ENCODE data around the gene SDHAF1. TPM values are rescaled to one million over a fixed set of nuclear protein-coding genes. Genes with fewer than 3 reads are reported as not detected.

The SDHAF1 gene
- total and polyA plus RNA-seq, 2 of the 8 experiments (the other 6 are each of a cell fraction or from before 2014, with no cell fraction given) = 16.0 to 21.3 TPM

GRCh38 chr19:36006955-36007354 is 12.0 kb downstream of the SDHAF1 start:
- Histone ChIP-seq H4K8ac (ENCODE audit: extremely low read depth, insufficient read depth, low read length) (no peak overlapping the region; the same call in 1 of the 2 replicates), H3K4me2 (ENCODE audit: insufficient read depth in 1 of 2, low read depth in 2 of 2, low read length in 2 of 2) (no peak overlapping the region), H2BK12ac (ENCODE audit: low read depth, low read length) (no peak overlapping the region), H3K27me3 (replicated peaks in 1 of 4; ENCODE audit: control insufficient read depth in 3 of 4, extremely low read depth in 1 of 4, insufficient read depth in 3 of 4, low read length in 3 of 4) (no peaks in the 10 kb centered on the region), H2AK5ac (ENCODE audit: low read depth, low read length) (no peak overlapping the region), H3K27ac (ENCODE audit: low read depth, low read length) (no peak overlapping the region), H3K79me2 (ENCODE audit: control insufficient read depth in 1 of 2, insufficient read depth in 2 of 2, low read length in 2 of 2) (no peaks in the 10 kb centered on the region), H3K18ac (ENCODE audit: extremely low read depth, low read length) (no peak overlapping the region), H3K4ac (replicated peaks; ENCODE audit: insufficient read length, low read depth, low read length) (no peak overlapping the region), H3K4me3 (ENCODE audit: extremely low read depth in 1 of 4, insufficient read depth in 2 of 4, low read depth in 3 of 4, low read length in 4 of 4) (no peak overlapping the region), H3K14ac (ENCODE audit: insufficient read length) (no peak overlapping the region), H3K23me2 (ENCODE audit: low read depth, low read length) (peaks cover 7% of the 10 kb centered on the region; the same call in 1 of the 2 replicates), H4K91ac (replicated peaks; ENCODE audit: insufficient read length, low read length) (no peak overlapping the region), H3K79me1 (ENCODE audit: low read depth, low read length) (no peaks in the 10 kb centered on the region), H3K9ac (replicated peaks in 1 of 4; ENCODE audit: extremely low read depth in 1 of 4, low read depth in 3 of 4, low read length in 3 of 4) (no peak overlapping the region), H3K56ac (replicated peaks; ENCODE audit: insufficient read length, low read depth, low read length) (no peak overlapping the region), H4K5ac (ENCODE audit: insufficient read length, low read depth, low read length) (no peak overlapping the region), H2AFZ (ENCODE audit: low read length) (no peak overlapping the region), H3K4me1 (replicated peaks in 1 of 4; ENCODE audit: control insufficient read depth in 3 of 4, insufficient read depth in 4 of 4, low read length in 3 of 4) (peaks cover 0 to 13% (median 8%) of the 10 kb centered on the region in 4 experiments; a peak in 5 of 7 replicates), H2BK20ac (ENCODE audit: low read length) (no peak overlapping the region), H3K36me3 (ENCODE audit: control insufficient read depth in 2 of 4, insufficient read depth in 4 of 4, low read length in 3 of 4) (peaks cover 0 to 9% (median 2%) of the 10 kb centered on the region in 4 experiments; a peak in 5 of 8 replicates), H2BK5ac (ENCODE audit: low read depth, low read length) (no peak overlapping the region), H2BK15ac (ENCODE audit: low read length) (no peak overlapping the region), H3K23ac (ENCODE audit: insufficient read length) (no peak overlapping the region), H3K9me3 (ENCODE audit: insufficient read depth in 2 of 2, low read depth in 1 of 2, low read length in 1 of 2) (no peaks in the 10 kb centered on the region), H2BK120ac (replicated peaks; ENCODE audit: low read depth, low read length) (no peak overlapping the region), H4K20me1 (replicated peaks in 1 of 2; ENCODE audit: control insufficient read depth in 1 of 2, insufficient read depth in 2 of 2, low read length in 2 of 2) (no peaks in the 10 kb centered on the region)
- TF ChIP-seq CHD2 (IDR thresholded peaks at IDR 0.05; ENCODE audit: low read length) = no peak
- no peak for TF ChIP-seq BACH1 (IDR thresholded peaks at IDR 0.05; ENCODE audit: low read length)
- TF ChIP-seq EP300 (IDR thresholded peaks at IDR 0.05; ENCODE audit: borderline replicate concordance in 1 of 2, low read depth in 2 of 2, low read length in 2 of 2) = no peak
- TF ChIP-seq, protein P1, sequence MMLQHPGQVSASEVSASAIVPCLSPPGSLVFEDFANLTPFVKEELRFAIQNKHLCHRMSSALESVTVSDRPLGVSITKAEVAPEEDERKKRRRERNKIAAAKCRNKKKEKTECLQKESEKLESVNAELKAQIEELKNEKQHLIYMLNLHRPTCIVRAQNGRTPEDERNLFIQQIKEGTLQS (IDR thresholded peaks at IDR 0.05; ENCODE audit: insufficient read depth, low read depth, low read length) = no peak
- TF ChIP-seq NRF1 (IDR thresholded peaks at IDR 0.05; ENCODE audit: low read depth, low read length) = no peak
- TF ChIP-seq TBP (IDR thresholded peaks at IDR 0.05; ENCODE audit: low read depth, low read length) = no peak
- no peak for TF ChIP-seq SIN3A (conservative IDR thresholded peaks at IDR 0.05 in 1 of 2, IDR thresholded peaks at IDR 0.05 in 1 of 2; ENCODE audit: low read depth in 1 of 2, low read length in 2 of 2)
- TF ChIP-seq TEAD4 (IDR thresholded peaks at IDR 0.05; ENCODE audit: low read depth, low read length) = no peak
- no peak for TF ChIP-seq CTBP2 (IDR thresholded peaks at IDR 0.05; ENCODE audit: borderline replicate concordance, insufficient read depth, insufficient read length, low read length)
- no peak for TF ChIP-seq HDAC6 (IDR thresholded peaks at IDR 0.05; ENCODE audit: low read depth, low read length)
- TF ChIP-seq ASH2L (IDR thresholded peaks at IDR 0.05; ENCODE audit: low read length) = no peak
- ChIA-PET POLR2A (ENCODE audit: partially characterized antibody) (interaction anchor here (0.9 to 1.3 kb wide), 2 partner anchors 11 to 13 kb away, joined by 5 read pairs; no protein-coding TSS in a partner anchor), CTCF (ENCODE audit: partially characterized antibody) (interaction anchor here (0.5 to 1.4 kb wide), 5 partner anchors 9 to 351 kb away, joined by 3 to 5 read pairs (median 3); no protein-coding TSS in a partner anchor)
- FAIRE-seq (no peak), DNase-seq (ENCODE audit: low read depth in 1 of 2, low spot score in 2 of 2) (no peak)
- WGBS, 2 experiments (ENCODE audit: extremely low coverage in 1 of 2, insufficient coverage in 1 of 2, insufficient read length in 1 of 2, insufficient replicate concordance in 2 of 2, low coverage in 1 of 2, low lambda C conversion rate in 2 of 2, missing lambda C conversion rate in 1 of 2) = 83% methylated on average over 5 of the region's 5 CpGs; no CpG with 5 or more reads in 1 of the 2 experiments

Measured in H1 (cell line).